NOMO-1 (cell line): ENCODE measurements around the gene CANT1.

Source experiments
- DNase-seq, 2 experiments: peaks; one replicate each; lab custom pipeline; 2025; ENCODE audit not compliant: unreplicated experiment in 2 of 2; lab: John Stamatoyannopoulos, UW

CANT1 gene

DNA sequence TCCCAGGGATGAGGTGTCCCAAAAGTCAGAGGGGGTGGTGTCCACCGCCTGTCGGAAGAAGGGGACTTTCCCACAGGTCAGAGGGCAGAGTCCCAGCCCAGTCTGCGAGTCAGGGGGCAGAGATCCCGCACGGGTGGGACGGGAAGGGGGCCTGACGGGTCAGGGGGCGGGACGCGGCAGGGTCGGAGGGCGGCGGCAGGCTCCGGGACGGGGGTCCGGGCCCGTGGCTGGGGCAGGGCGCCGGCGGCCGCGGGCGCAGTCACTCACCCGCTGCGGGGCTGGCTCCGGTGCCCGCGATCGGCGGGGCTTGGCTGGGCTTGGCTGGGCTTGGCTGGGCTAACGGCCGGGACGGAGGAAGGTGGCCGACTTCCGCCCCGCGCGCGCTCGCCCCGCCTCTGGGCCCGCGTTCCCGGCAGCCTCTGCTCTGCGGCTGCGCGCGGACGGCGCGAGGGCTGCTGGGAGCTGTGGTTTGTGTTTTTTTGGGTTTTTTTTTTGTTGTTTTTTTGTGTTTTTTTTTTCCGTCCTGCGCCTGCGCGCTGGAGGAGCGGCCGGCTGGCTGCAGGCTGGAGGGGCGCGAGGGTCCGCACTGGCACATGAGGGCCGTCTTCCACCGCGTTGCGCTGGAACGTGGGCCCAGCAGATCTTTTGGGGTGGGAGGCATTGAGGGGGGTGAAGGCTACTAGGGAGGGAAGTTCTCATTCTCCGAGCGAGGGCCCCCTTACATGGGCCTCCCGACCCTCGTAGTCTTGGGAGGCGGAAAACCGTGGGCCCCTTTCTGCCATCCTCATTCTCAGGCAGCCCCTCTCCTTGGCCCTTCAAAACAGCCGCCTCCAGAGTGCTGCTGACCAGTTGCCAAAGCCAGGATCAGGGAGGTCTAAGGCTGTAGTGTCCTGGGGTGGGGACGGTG, at the start of gene CANT1:
Gene CANT1 (minus strand): TSS at position 368 of the 907 bp plus-strand sequence. CDS start 12,142 bp downstream, outside the sequence.
- DNase-seq, result peak; percentile 73 to 80

DNA sequence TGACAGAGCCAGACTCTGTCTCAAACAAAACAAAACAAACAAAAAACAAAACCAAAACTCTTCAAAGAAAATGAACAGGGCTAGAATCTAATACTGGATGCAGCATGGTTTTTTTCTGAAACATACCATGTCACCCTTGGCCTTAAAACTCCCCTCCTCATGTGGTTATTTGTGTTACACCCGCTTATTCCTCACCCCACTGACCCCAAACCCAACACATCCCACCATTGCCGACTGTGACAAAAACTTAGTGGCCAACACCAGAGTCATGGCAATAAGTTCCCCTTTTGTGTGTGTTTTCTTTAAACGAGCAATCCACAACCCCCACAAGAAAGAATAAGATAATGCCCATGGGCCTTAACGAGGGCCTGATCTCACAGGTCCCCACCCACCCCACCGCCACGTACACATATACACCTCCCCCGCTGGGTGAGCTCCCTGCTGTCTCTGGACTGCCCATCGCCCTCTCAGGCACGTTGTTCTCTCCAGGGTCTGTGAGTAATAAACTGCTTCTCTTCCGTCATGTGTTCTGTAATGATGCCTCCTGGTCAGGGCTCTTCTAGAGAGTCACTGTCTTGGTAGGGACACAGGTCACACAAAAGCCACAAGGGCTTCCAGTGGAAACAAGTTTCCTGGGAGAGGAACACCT, 48.3 kb upstream of the CANT1 start:
- no peak for DNase-seq

DNA sequence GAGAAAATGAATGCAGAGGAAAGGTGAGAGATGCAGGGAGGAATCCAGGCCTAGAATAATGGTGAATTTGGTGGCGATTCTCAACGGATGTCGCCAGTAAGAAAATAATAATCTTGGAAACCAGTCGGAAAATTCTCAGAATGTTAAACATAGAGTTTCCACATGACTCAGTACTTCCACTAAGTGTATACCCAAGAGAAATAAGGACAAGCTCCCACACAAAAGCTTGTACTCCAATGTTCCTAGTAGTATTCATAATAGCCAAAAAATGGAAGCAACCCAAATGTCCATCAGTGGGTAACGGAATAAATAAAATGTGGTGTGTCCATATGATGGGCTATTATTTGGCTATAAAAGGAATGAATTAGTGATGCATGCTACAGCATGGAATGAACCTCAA, 45.6 kb upstream of the CANT1 start:
- DNase-seq, result no peak

DNA sequence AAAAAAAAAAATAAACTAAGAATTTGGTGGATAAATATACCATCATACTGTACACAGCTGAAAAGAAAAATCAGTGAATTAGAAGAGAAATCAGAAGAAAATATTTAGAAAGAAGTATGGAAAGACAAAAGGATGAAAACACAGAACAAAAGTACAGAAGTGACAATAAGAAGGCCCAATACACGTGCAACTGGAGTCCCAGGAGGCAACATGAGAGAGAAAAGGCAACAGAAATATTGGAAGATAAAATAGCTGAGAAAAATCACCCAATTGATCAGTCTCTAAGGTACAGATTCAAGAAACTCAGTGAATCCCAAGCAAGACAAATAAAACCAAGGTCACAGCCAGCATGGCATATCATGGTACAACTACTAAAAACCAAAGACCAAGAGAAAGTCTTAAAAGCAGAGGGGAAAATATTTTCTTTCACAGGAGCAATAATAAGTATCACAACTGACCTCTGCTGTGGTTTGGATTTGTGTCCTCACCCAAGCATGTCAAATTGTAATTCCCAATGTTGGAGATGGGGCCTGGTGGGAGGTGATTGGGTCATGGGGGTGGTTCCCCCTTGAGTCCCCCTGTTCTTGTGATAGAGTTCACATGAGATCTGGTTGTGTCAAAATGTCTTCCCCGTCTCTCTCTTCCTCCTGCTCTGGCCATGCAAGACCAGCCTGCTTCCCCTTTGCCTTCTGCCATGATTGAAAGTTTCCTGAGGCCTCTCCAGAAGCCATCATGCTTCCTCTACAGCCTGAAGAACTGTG, 44.8 kb upstream of the CANT1 start:
- no peak for DNase-seq

DNA sequence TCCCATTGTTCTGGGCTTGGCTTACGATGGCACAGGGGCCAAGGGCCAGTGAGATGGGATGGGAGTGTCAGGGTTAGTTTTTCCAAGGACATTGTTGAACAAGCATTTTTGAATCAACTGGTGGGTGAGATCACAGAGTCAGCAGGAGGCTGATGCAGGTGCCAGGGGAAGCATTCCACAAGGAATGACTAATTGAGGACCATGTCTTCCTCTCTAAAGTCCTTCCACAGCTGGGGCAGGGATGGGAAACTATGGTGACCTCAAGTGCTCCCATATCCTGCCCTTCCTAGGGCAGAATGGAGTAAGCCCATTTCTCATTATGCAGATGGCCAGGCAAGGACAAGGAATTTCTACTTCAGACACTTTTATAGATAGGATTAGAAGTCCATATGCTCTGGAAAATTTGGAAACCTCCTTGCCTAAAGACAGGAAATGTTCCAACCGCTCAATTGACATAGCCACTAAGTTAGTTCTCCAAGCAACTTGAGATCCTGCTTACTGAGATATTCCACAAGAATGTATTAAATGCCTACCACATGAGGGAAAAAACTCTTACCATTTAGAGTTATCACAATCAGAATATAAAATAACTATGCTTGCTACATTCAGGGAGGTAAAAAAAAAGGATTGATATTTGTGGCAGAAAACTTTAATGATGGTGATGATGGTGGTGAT, 43.8 kb upstream of the CANT1 start:
- DNase-seq, result no peak

DNA sequence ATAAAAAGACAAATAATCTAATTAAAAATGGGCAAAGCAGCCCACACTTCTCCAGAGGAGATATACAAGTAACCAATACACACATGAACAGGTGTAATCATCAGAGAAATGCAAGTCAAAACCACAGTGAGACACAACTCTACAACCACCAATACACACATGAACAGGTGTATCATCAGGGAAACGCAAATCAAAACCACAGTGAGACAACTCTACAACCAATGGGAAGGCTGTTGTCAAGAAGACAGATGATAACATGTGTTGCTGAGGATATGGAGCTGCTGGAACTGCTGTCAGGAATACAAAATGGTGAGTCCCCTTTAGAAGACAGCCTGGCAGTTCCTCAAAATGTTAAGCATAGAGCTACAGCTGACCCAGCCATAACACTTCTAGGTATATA, 42.6 kb upstream of the CANT1 start:
- no peak for DNase-seq

DNA sequence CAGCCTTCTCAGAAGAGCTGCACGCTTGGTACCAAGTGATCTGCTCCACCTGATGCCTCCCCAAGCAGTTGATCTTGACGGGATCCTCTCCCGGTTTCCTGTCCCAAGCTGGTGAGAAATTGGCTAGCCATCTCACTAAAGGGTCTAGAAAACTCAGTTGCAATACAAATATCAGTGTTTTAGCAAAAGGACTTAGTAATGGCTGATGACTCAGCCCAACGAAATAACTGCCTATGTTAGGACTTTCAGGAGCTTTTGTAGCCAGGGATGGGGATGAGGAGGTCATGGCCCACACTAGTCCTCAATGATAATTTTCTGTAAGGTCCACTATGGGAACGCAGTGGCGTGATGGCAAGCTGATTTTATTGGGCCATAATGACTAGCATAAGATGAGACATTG, 41.7 kb upstream of the CANT1 start:
- DNase-seq, result no peak

DNA sequence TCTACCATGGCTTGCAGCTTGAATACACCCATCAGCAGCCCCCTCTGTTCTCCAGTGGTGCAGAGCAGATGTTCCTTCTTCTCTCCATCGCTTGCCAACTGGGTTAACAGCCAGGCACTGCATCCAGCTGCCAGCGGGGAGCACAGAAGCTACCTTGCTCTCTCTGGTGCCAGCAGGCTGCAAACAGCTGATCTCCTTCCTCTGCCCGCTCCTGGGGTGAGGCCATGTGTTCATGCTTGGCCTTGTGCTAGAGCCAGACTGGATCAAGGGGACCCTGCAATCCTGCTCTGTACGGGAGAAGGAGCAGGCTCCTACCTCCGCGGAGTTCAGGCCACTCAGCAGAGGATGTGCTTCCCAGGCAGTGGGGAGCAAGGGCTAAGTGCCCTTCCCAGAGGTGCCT, 41.0 kb upstream of the CANT1 start:
- no peak for DNase-seq

DNA sequence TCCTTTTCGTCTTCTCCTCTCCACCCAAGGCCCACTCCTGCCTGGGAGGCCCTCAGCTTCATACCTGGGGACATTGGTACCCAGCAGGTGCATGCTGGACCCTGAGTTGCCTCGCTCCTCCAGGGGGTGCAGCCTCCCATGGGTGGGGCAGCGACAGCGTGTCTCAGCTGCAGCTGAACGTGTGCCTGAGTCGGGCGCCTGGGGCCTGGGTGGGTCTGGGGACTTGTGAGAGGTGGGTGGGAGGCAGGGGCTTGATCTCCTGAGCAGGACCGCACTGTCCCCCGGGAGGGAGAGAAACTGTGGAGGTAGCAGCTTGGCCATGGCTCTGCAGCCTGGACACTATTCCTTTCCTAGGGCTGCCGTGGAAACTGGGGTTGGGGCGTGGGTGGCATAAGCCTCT, 40.3 kb upstream of the CANT1 start:
- no peak for DNase-seq

DNA sequence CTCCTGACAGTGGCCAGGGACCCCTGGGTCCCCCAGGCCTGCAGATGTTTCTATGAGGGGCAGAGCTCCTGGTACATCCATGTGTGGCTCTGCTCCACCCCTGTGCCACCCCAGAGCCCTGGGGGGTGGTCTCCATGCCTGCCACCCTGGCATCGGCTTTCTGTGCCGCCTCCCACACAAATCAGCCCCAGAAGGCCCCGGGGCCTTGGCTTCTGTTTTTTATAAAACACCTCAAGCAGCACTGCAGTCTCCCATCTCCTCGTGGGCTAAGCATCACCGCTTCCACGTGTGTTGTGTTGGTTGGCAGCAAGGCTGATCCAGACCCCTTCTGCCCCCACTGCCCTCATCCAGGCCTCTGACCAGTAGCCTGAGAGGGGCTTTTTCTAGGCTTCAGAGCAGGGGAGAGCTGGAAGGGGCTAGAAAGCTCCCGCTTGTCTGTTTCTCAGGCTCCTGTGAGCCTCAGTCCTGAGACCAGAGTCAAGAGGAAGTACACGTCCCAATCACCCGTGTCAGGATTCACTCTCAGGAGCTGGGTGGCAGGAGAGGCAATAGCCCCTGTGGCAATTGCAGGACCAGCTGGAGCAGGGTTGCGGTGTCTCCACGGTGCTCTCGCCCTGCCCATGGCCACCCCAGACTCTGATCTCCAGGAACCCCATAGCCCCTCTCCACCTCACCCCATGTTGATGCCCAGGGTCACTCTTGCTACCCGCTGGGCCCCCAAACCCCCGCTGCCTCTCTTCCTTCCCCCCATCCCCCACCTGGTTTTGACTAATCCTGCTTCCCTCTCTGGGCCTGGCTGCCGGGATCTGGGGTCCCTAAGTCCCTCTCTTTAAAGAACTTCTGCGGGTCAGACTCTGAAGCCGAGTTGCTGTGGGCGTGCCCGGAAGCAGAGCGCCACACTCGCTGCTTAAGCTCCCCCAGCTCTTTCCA, 39.5 kb upstream of the CANT1 start:
- DNase-seq, result no peak

DNA sequence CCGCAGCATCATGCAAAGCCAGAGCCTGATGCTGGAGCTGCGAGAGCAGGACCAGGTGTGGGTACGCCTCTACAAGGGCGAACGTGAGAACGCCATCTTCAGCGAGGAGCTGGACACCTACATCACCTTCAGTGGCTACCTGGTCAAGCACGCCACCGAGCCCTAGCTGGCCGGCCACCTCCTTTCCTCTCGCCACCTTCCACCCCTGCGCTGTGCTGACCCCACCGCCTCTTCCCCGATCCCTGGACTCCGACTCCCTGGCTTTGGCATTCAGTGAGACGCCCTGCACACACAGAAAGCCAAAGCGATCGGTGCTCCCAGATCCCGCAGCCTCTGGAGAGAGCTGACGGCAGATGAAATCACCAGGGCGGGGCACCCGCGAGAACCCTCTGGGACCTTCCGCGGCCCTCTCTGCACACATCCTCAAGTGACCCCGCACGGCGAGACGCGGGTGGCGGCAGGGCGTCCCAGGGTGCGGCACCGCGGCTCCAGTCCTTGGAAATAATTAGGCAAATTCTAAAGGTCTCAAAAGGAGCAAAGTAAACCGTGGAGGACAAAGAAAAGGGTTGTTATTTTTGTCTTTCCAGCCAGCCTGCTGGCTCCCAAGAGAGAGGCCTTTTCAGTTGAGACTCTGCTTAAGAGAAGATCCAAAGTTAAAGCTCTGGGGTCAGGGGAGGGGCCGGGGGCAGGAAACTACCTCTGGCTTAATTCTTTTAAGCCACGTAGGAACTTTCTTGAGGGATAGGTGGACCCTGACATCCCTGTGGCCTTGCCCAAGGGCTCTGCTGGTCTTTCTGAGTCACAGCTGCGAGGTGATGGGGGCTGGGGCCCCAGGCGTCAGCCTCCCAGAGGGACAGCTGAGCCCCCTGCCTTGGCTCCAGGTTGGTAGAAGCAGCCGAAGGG, 38.6 kb upstream of the CANT1 start:
- no peak for DNase-seq

DNA sequence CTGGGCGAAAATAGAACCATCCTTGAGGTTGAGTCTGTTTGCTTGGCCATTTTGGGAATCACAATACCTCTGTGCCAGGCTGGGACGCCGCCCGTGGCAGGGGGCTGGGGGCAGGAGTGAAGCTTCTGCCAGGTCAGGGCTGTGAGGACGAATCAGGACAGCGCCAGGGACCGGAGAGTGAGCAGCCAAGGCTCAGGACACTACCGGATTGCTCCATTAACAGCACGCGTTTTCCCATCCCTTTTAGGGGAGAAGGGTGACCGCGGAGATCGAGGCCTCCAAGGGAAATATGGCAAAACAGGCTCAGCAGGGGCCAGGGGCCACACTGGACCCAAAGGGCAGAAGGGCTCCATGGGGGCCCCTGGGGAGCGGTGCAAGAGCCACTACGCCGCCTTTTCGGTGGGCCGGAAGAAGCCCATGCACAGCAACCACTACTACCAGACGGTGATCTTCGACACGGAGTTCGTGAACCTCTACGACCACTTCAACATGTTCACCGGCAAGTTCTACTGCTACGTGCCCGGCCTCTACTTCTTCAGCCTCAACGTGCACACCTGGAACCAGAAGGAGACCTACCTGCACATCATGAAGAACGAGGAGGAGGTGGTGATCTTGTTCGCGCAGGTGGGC, 37.8 kb upstream of the CANT1 start:
- DNase-seq, result no peak

DNA sequence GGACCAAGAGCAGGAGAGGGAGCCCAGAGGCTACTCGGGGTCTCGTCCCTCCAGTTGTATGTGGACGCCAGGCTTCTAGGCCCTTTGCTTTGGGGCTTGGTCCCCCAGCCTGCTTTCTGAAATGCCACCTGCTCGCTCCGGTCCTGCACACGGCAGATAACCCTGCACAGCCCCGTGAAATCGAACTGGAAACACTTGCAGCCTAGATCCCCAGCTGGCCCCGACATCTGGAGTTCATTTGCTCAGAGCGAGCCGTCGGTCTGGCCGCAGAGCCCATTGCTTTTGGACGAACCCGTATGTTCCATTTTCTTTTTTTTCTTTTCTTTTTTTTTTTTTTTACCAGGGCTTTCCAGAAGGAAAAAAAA, 37.3 kb upstream of the CANT1 start:
- no peak for DNase-seq

DNA sequence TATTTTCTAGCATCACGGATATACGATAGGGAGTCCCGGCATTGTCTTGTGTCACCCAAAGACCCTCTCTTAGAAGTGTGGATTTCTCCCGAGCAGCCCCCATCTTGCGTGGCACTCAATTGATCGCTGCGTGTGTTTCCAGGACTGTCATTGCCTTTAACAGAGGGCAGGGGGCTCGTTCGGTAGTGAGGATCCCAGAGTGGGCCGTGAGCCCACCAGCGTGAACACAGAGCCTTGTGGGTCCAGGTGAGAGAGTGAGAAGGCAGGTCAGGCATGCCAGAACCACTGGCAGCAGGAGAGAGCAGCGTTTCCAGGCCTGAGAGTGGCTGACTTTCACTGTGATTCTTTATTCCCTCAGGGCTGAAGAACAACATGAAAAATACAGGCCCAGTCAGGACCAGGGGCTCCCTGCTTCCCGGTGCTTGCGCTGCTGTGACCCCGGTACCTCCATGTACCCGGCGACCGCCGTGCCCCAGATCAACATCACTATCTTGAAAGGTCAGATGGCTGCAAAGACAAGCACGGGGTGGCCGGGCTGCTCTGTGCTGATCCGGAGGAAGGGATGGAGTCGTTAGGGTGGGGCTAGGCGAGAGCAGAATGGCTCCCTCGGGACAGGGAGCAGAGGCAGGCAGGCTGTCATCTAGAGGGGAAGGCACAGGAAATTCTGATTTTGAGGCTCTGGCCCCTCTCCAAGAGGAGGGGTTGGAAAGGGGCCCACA, 36.8 kb upstream of the CANT1 start:
- no peak for DNase-seq

DNA sequence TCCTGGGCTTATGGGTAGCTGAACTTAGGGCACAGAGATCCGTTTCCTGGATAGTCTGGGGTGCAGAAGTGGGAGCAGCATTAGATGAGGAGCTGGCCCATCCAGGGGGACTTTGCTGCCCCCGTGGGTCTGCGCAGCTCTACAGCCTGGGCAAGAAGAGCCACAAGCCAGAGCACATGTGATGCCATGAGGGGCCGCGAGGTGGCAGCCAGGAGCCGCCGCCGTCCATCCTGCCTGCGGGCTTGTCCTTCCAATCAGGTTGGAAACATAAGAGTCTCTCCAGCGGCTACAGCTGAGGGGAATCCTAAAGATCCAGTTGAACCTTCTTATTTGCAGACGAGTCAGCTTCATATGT, 36.3 kb upstream of the CANT1 start:
- DNase-seq, result peak; percentile 60 to 69

DNA sequence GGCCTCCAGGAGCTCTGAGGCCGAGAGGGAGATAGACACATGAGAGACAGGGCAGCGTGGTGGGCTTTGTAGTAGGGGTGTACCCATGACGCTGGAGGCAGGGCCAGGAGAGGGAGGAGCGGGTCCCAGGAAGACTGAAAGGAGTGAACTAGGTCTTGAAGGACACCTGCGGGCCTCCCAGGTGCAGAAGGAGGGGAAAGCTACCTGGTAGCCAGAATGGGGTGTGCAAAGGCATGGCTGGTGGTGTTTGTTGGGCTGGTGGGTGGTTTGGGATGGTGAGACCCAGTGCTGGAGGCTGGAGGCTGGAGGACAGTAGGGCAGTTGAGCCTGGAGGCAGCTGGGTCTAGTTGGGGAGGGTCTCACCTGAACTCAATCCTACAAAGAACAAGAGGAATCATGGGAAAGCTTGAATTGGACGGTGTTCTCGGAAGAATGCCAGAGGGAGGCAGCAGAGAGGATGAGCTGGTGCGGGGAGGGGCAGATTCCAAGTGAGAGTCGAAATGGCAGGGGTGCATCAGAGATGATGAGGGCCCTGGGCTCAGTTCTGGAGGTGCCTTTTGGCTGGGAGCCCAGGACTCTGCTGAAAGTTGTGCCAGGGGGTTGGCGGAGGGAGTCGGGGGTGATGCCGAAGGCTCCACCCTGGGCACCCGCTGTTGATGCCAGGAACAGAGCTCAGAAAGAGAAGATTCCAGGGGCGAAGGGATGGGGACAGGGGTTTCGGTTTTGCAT, 35.6 kb upstream of the CANT1 start:
- no peak for DNase-seq

DNA sequence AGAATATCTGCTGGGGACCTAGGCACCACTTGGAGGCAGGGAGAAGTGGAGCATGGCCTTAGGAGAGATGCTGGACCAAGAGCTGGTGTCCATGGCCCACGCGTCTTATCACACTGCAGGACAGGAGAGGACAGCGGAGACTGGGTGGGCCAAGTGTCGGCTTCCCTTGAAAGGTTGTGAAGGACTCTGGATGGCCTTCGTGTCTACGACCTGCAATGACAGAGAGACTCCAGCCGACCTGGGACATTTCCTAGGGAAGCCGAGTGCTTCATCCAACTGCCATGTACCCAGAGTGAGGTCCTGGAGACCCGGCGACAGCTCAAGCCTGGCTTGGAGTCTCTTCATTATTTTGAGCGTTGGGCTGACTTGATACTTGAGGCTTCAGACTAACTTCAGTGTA, 34.9 kb upstream of the CANT1 start:
- no peak for DNase-seq
